Retina (tissue), 1 donor: ENCODE results near the gene CGNL1.

Experiments
- DNase-seq: peaks from one replicate; pipeline ENCODE4 v3.0.0-alpha.2; 2016

The CGNL1 gene

GRCh38 chr15:57388464-57388863 is 12.2 kb downstream of the CGNL1 start:
- DNase-seq: no peak

GRCh38 chr15:57389991-57390390 is 13.7 kb downstream of the CGNL1 start:
- no peak for DNase-seq

GRCh38 chr15:57390583-57390982 is 14.3 kb downstream of the CGNL1 start:
- DNase-seq: no peak

- no peak for DNase-seq
Observed at GRCh38 chr15:57391537-57391936, 15.2 kb downstream of the CGNL1 start.

GRCh38 chr15:57393061-57393460 is 16.8 kb downstream of the CGNL1 start:
- no peak for DNase-seq

- DNase-seq: no peak
Observed at GRCh38 chr15:57395292-57395691, 19.0 kb downstream of the CGNL1 start.

- DNase-seq: no peak
Observed at GRCh38 chr15:57398336-57398735, 22.0 kb downstream of the CGNL1 start.

GRCh38 chr15:57401546-57401945 is 25.2 kb downstream of the CGNL1 start:
- DNase-seq: no peak

GRCh38 chr15:57403017-57403416 is 26.7 kb downstream of the CGNL1 start:
- no peak for DNase-seq

GRCh38 chr15:57403566-57404325 is 27.4 kb downstream of the CGNL1 start:
- DNase-seq: no peak

GRCh38 chr15:57405133-57405532 is 28.8 kb downstream of the CGNL1 start:
- DNase-seq: no peak

- DNase-seq: no peak
Observed at GRCh38 chr15:57406062-57406772, 29.9 kb downstream of the CGNL1 start.

GRCh38 chr15:57410373-57410772 is 34.1 kb downstream of the CGNL1 start:
- no peak for DNase-seq

GRCh38 chr15:57411945-57412768 is 35.9 kb downstream of the CGNL1 start:
- DNase-seq: no peak

- no peak for DNase-seq
Observed at GRCh38 chr15:57415602-57416001, 39.3 kb downstream of the CGNL1 start.

- no peak for DNase-seq
Observed at GRCh38 chr15:57418635-57419034, 42.3 kb downstream of the CGNL1 start.

GRCh38 chr15:57419335-57419734 is 43.0 kb downstream of the CGNL1 start:
- DNase-seq: no peak

- no peak for DNase-seq
Observed at GRCh38 chr15:57421110-57421509, 44.8 kb downstream of the CGNL1 start.

GRCh38 chr15:57421551-57421950 is 45.2 kb downstream of the CGNL1 start:
- no peak for DNase-seq

- no peak for DNase-seq
Observed at GRCh38 chr15:57422113-57422754, 45.9 kb downstream of the CGNL1 start.

GRCh38 chr15:57423599-57424140 is 47.4 kb downstream of the CGNL1 start:
- DNase-seq: no peak

GRCh38 chr15:57424628-57425405 is 48.5 kb downstream of the CGNL1 start:
- no peak for DNase-seq
